ENCODE data around the gene SBNO2.

DNA sequence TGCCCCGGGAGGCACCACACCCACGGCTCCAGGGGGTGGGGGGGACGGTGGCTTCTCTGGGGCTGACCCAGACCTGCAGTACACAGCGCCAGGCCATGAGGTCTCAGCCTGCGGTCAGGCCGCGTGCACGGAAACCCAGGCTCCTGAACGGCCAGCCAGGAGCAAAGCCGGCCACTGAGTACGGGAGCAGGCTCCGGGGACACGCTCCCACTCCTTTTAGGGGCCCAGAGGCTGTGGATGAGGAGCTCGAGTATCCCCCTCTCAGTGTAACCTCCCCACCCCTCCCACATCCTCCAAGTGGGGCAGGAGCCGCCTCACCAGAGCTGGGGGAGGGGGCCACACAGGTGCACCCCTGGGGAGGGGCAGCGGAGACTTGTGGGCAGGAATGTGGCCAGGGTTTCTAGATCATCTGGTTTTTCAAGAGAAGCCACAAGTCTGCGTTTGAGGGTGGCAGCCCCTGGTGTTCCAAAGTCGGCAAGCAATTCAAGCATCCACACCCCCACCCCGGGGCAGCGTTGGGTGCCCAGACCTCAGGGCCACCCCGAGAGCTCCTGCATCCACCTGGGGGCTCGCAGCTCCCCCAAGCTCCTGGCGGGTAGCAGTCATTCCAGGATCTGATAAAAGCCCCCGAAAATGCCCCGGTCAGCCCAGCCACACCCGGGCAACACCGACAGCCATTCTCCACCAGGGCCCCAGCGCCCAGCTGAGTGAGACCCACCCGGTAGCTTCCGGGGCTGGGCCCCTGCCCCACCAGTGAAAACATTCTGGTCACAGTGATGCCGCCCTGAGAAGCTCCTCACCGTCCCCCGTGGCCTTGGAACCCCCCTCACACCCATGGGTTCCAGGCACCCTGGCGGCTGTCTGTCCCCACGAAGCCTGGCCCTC, 6.1 kb downstream of the SBNO2 start:
- TF ChIP-seq, protein P1, sequence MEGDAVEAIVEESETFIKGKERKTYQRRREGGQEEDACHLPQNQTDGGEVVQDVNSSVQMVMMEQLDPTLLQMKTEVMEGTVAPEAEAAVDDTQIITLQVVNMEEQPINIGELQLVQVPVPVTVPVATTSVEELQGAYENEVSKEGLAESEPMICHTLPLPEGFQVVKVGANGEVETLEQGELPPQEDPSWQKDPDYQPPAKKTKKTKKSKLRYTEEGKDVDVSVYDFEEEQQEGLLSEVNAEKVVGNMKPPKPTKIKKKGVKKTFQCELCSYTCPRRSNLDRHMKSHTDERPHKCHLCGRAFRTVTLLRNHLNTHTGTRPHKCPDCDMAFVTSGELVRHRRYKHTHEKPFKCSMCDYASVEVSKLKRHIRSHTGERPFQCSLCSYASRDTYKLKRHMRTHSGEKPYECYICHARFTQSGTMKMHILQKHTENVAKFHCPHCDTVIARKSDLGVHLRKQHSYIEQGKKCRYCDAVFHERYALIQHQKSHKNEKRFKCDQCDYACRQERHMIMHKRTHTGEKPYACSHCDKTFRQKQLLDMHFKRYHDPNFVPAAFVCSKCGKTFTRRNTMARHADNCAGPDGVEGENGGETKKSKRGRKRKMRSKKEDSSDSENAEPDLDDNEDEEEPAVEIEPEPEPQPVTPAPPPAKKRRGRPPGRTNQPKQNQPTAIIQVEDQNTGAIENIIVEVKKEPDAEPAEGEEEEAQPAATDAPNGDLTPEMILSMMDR (IDR thresholded peaks at IDR 0.05), result no peak
- TF ChIP-seq POLR2A (IDR thresholded peaks at IDR 0.05) (no peak), EP300 (IDR thresholded peaks at IDR 0.05) (no peak), POLR2AphosphoS5 (IDR thresholded peaks at IDR 0.05) (no peak)

Data from stomach (tissue), 4 donors.